Mononuclear cell (primary cell): ENCODE results near the gene GDF11. TPM values are rescaled to one million over a fixed set of nuclear protein-coding genes. Genes with fewer than 3 reads are reported as not detected.

Source experiments
- H3K27me3 ChIP-seq: 2 replicates; pipeline ENCODE4 v1.6.0; 2011; ENCODE audit warnings: low read length, control low read depth; ENCODE audit not compliant: insufficient read depth
- H3K4me1 ChIP-seq: 2 replicates; pipeline ENCODE4 v1.5.1; 2011; ENCODE audit warnings: mild to moderate bottlenecking, low read length, control low read depth; ENCODE audit not compliant: insufficient read depth
- H3K4me3 ChIP-seq: 2 replicates; pipeline ENCODE4 v1.5.1; 2011; ENCODE audit warnings: mild to moderate bottlenecking, low read length, moderate library complexity
- H3K9me3 ChIP-seq: 2 replicates; pipeline ENCODE4 v1.5.1; 2011; ENCODE audit warnings: low read depth, mild to moderate bottlenecking, control low read depth, low read length
- total RNA-seq: library from RNA; depleted of rRNA; stranded (reverse); fragments of >200 nt; gene quantifications from one replicate; pipeline ENCODE4 v1.2.3, GENCODE V29; 2012

GDF11 gene
- total RNA-seq, 1 donor: 1.8 TPM

DNA sequence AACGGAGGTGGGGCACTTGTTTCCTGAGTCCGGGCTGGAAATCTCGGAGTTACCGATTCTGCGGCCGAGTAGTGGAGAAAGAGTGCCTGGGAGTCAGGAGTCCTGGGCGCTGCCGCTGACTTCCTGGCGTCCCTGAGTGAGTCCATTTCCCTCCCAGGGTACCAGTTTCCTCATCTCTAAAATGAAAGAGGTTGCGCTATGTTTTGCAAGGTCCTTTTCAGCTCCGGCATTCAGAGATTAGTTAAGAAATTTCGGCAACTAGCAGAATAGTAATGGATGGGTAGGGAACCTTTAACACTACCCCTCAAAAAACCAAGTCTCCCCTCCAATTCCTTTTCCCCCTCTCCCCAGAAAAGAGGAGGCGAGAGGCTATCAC, 26.4 kb upstream of the GDF11 start:
- peak overlapping the region; percentile 95 for H3K4me3 ChIP-seq
- no peaks in the 10 kb centered on the region for H3K9me3 ChIP-seq
- peaks cover 50% of the 10 kb centered on the region for H3K4me1 ChIP-seq
- H3K27me3 ChIP-seq: no peaks in the 10 kb centered on the region

DNA sequence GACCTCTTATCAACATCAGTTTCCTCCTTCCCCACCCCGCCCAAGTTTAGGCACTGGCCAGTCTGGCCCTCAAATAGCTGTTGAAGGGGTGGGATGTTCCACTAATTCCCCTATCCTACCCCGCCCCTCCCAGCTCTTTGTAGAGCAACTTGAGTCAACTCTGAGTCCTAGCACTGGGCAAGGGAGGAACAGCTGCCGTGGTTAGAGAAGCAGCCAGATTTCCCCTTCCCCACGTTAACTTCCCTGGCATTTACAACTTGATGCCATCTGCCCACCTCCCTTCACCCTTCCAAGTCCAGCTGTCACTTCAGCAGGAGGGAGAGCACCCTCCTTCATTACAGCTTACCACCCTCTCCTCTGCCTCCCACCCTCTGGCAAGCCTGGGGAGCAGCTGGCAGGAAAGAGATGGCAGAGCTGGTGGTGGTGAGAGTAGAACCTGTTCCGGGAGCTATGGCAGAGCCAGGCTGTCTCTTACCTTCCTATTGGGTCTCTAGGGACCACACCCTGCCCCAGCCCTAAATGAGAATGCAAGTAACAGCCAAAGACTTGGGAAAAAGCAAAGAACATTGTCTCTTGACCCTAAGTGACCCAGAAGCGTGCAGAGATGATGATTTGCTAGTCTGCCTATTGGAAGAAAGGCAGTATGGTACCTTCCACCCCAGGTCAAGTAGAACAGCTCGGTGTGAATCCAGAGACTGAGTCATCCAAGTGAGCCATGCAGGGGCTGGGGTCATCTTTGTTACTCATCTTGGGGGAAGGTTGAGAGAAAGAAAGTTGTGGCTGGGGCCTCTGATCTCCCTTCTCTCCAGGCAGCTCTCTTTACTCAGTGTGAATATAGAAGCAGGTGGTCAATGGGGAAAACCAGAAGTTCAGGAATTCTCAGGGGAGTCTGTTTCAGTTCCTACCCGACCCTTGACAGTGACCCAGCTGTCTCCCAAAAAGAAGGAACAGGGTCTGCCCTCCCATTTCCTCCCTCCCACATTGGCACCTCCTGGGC, 25.6 kb upstream of the GDF11 start:
- peaks cover 50% of the 10 kb centered on the region for H3K4me1 ChIP-seq
- no peaks in the 10 kb centered on the region for H3K27me3 ChIP-seq
- H3K4me3 ChIP-seq: peak overlapping the region; percentile 95

DNA sequence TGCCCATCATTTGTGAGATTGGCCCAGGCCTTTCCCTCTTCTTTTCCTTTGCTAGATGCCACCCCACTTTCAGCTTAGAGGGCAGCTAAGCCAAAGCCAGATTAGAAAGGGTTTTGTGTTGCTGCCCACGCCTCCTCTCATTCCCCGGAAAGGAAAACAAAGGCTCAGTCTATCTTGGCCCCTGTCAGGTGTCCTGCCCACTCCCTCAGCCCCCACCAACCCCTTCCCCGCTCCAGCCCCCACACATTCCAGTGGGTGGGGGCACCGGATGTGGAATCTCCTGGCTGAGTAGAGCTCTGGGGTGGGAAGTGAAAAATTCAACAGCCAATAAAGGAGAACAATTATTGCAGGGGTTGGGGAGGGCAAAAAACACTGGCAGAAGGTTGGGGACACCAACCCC, 24.9 kb upstream of the GDF11 start:
- no peak overlapping the region for H3K4me3 ChIP-seq
- no peaks in the 10 kb centered on the region for H3K9me3 ChIP-seq
- no peaks in the 10 kb centered on the region for H3K27me3 ChIP-seq
- peaks cover 50% of the 10 kb centered on the region for H3K4me1 ChIP-seq

More for the DNA sequence above, 25.6 kb upstream of the GDF11 start:
- H3K9me3 ChIP-seq: no peaks in the 10 kb centered on the region

DNA sequence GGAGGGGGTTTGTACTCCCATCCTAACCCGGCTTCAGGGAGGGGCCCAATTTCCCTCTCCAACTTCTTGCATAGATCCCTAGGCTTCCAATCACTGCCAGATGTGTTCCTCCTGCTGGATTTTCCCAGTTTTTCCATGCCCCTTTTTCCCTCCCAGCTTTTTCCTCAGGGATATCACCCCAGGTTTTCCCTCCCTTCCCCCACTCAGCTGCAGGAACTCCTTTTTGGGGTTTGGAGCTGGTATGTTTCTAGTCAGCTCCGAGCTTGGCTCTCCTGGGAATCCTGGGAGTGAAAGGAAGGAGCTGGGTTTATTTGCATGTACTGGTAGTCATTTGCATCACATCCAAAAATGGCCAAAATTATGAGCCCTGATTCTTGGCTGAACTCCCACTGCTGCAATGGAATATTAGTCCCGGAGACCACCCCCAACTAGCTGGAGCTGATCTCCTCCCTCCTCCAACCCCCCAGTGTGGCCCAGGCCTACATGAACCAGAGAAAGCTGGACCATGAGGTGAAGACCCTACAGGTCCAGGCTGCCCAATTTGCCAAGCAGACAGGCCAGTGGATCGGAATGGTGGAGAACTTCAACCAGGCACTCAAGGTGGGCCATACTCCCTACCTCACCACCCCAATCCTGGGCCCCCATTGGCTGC, 24.2 kb upstream of the GDF11 start:
- Histone ChIP-seq H3K4me3 (no peak overlapping the region), H3K27me3 (no peaks in the 10 kb centered on the region), H3K4me1 (peaks cover 50% of the 10 kb centered on the region), H3K9me3 (no peaks in the 10 kb centered on the region)

DNA sequence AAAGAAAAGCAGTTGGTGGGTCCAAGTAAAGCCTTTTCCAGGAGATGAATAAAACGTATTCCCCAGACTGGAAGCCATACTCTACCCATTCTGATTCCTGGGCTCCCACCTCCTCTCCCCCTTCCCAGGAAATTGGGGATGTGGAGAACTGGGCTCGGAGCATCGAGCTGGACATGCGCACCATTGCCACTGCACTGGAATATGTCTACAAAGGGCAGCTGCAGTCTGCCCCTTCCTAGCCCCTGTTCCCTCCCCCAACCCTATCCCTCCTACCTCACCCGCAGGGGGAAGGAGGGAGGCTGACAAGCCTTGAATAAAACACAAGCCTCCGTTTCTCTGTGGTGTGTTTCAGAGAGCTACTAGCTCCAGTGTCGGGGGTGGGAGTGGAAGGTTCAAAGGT, 23.6 kb upstream of the GDF11 start:
- no peak overlapping the region for H3K4me3 ChIP-seq
- H3K27me3 ChIP-seq: no peaks in the 10 kb centered on the region
- peaks cover 50% of the 10 kb centered on the region for H3K4me1 ChIP-seq
- no peaks in the 10 kb centered on the region for H3K9me3 ChIP-seq

DNA sequence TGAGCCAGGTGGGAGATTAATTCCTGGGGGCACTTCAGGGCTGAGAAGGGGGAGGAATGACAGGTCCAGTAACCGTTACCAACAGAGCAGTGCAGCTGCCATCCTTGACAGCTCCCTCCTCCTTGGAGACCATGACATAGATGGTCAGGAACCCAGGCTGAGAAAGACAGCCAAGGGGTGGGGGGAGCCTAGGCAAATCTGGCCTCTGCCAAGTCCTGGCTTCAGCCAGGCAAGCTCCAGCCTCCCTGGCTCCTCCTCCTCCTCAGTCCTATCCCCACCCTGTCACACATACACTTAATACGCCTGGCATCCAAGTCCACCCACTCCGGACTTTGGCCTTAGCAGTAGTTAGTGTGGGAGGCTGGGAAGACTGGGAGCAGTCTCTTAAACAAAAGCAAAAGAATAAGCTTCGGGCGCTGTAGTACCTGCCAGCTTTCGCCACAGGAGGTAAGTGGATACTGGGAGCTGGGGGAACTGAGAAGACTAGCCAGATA, 22.8 kb upstream of the GDF11 start, which contains the start of gene RDH5:
TSS of gene RDH5 (plus strand) at position 323 of the 494 bp plus-strand sequence. CDS start 792 bp downstream, outside the sequence.
- H3K4me1 ChIP-seq: peaks cover 55% of the 10 kb centered on the region
- no peak within 1 kb of the TSS for H3K4me3 ChIP-seq
- no peaks in the 10 kb centered on the region for H3K9me3 ChIP-seq
- no peaks in the 10 kb centered on the region for H3K27me3 ChIP-seq

DNA sequence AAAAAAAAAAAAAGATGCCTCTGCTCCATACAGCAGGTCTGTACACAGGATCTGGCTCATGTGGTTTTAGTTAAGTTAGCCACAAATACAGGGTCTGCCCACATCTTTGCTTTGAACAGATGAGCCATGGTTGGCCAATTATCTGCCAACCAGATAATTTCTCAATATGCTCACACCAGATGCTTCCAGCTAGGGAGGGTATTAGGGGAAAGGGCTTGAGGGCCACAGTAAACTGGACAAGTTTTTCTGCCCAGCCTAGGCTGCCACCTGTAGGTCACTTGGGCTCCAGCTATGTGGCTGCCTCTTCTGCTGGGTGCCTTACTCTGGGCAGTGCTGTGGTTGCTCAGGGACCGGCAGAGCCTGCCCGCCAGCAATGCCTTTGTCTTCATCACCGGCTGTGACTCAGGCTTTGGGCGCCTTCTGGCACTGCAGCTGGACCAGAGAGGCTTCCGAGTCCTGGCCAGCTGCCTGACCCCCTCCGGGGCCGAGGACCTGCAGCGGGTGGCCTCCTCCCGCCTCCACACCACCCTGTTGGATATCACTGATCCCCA, 22.0 kb upstream of the GDF11 start:
- H3K9me3 ChIP-seq: no peaks in the 10 kb centered on the region
- H3K4me3 ChIP-seq: no peak overlapping the region
- H3K27me3 ChIP-seq: no peaks in the 10 kb centered on the region
- peaks cover 51% of the 10 kb centered on the region for H3K4me1 ChIP-seq

DNA sequence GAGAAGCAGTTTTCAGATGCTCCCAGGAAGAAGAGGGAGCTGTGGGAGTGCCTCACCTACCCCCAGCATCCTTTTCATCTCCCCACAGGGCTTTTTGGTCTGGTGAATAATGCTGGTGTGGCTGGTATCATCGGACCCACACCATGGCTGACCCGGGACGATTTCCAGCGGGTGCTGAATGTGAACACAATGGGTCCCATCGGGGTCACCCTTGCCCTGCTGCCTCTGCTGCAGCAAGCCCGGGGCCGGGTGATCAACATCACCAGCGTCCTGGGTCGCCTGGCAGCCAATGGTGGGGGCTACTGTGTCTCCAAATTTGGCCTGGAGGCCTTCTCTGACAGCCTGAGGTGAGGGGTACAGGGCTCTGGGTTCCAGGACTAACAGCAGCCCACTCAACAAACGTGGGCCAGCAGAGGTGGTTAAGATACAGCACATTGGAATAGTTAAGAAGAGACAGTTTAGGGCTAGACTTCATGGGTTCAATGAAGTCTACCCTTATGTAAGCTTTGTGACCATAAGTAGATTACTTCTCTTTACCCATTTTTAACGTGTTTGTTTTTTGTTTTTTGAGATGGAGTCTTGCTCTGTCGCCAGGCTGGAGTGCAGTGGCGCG, 21.2 kb upstream of the GDF11 start:
- H3K4me3 ChIP-seq: no peak overlapping the region
- H3K27me3 ChIP-seq: no peaks in the 10 kb centered on the region
- H3K9me3 ChIP-seq: no peaks in the 10 kb centered on the region
- H3K4me1 ChIP-seq: peaks cover 53% of the 10 kb centered on the region

DNA sequence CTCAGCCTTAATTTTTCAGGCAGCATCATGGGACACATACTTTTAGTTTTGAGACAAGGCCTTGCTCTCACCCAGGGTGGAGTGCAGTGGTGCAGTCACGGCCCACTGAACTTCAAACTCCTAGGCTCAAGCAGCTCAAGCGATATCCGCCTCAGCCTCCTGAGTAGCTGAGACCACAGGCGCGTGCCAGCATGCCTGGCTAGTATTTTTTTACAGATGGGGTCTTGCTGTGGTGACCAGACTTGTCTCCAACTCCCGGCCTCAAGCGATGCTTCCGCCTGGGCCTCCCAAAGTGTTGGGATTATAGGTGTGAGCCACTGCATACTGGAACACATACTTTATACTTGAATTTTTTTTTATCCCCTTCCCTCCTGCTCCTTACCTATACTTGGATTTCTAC, 20.0 kb upstream of the GDF11 start:
- Histone ChIP-seq H3K9me3 (no peaks in the 10 kb centered on the region), H3K4me1 (peaks cover 53% of the 10 kb centered on the region), H3K4me3 (no peak overlapping the region), H3K27me3 (no peaks in the 10 kb centered on the region)

DNA sequence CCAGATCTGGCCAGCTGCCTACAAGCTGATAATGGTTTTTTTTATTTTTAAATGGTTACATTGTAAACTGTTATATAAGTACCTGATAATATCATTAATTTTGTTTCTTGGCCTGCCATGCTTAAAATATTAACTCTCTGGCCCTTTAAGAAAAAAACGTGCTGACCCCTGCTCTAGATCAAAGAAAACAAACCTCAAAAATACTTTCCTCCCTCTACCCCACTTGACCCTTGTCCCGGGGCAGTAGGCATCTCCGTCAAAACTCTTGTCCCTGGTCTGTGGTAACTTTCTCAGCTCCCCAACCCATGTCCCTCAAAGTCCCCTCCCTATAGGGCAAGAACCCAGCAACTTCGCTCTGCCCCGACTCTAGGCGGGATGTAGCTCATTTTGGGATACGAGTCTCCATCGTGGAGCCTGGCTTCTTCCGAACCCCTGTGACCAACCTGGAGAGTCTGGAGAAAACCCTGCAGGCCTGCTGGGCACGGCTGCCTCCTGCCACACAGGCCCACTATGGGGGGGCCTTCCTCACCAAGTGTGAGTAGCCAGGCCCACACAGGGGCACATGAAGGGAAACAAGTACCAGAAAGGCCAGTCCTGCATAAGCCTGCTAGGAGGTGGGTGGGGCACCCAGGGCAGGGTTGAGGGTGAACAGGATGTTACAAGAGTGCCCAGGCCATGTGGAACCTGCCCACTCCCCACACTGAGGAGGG, 19.3 kb upstream of the GDF11 start:
- Histone ChIP-seq H3K9me3 (no peaks in the 10 kb centered on the region), H3K4me3 (no peak overlapping the region), H3K27me3 (no peaks in the 10 kb centered on the region), H3K4me1 (peaks cover 48% of the 10 kb centered on the region)

DNA sequence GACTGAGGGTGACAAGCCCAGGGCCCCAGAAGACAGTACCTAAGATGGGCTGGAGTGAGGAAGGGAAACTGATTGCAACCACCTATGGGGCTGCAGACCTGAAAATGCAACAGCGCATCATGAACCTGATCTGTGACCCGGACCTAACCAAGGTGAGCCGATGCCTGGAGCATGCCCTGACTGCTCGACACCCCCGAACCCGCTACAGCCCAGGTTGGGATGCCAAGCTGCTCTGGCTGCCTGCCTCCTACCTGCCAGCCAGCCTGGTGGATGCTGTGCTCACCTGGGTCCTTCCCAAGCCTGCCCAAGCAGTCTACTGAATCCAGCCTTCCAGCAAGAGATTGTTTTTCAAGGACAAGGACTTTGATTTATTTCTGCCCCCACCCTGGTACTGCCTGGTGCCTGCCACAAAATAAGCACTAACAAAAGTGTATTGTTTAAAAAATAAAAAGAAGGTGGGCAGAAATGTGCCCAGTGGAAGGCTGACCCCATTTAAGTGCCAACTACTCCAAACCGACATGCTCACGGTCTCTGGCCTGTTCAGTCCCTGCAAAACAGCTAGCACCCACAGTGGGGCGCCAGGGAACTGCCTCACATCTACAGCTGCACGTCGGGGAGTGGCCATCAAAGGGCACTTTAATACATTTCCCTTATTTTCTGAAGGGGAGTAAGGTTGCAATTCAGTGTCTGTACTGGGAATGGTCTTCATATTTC, 18.5 kb upstream of the GDF11 start:
- H3K27me3 ChIP-seq: no peaks in the 10 kb centered on the region
- peaks cover 45% of the 10 kb centered on the region for H3K4me1 ChIP-seq
- no peak overlapping the region for H3K4me3 ChIP-seq
- H3K9me3 ChIP-seq: no peaks in the 10 kb centered on the region

DNA sequence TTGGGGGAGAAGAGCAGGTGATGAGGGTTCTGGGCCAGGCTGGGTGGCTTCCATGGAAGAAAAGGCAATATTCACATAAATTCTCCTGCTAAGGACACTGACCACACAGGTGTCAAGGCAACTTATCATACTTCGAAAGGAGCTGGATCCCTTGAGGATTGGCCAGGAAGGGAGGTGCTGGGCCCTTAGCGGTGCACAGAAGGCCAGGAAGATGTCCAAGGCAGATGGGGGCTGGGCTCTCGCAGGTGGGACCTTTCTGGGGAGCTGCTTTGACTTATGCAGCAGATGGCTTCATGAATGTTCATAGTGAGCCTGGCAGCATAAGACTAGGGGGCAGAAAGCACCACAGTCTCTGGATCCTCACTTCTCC, 18.0 kb upstream of the GDF11 start:
- no peak overlapping the region for H3K4me3 ChIP-seq
- no peaks in the 10 kb centered on the region for H3K9me3 ChIP-seq
- H3K4me1 ChIP-seq: peaks cover 45% of the 10 kb centered on the region
- no peaks in the 10 kb centered on the region for H3K27me3 ChIP-seq

DNA sequence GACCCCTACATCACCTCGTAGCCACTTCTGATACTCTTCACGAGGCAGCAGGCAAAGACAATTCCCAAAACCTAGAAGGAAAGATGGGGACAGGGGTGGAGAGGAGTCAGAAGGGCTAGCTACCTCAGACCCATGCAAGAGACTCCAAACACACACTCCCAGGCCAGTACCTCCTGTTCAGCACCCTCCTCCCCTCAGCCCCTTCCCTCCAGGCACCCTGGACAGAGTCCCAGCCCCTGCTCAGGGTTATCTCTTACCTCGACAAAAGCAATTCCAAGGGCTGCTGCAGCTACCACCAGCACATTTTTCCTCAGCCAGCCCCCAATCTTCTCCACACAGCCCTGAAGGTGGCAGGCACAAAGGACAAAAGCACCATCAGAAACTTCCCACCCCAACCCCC, 17.4 kb upstream of the GDF11 start:
- Histone ChIP-seq H3K4me3 (no peak overlapping the region), H3K4me1 (peaks cover 46% of the 10 kb centered on the region), H3K9me3 (no peaks in the 10 kb centered on the region), H3K27me3 (no peaks in the 10 kb centered on the region)

DNA sequence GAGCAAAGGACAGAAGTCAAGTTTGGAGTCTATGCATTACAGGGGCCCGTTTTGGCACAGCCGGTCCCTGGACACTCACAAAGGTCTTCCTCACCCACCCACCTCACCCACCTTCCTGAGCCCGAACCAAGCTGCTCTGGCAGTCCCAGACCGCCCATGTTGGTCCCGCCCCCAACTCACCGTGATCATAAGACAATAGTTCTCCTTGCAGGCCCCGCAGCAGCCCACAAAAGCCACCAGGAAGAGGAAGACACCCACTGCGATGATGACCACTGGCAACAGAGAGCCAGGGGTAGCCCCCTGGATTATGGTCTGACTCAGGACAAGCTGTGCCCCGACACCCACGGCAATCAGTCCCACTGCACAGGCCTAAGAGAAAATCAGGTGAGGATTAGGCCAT, 16.0 kb upstream of the GDF11 start:
- Histone ChIP-seq H3K27me3 (no peaks in the 10 kb centered on the region), H3K4me1 (peaks cover 42% of the 10 kb centered on the region), H3K9me3 (no peaks in the 10 kb centered on the region), H3K4me3 (no peak overlapping the region)
